ENCODE measurements around the gene FBLN5. TPM values are rescaled to one million over a fixed set of nuclear protein-coding genes. Genes with fewer than 3 reads are reported as not detected.
A peak's percentile ranks its signal among the peaks of the same experiment; 100 is the strongest.

FBLN5 gene
- polyA plus RNA-seq, 1 of the 3 experiments (the other 2 are of a cell fraction), result 39.8 TPM

- Histone ChIP-seq H2AFZ (ENCODE audit: low read depth) (no peak overlapping the region), H3K27ac (ENCODE audit: low read depth in 2 of 2, low read length in 1 of 2) (no peak overlapping the region), H3K4me3 (ENCODE audit: low read depth in 2 of 2, low read length in 1 of 2) (no peak overlapping the region), H3F3A (replicated peaks; ENCODE audit: insufficient read depth) (no peaks in the 10 kb centered on the region), H3K9me2 (no peaks in the 10 kb centered on the region), H3K4me1 (ENCODE audit: control insufficient read depth in 1 of 2, insufficient read depth in 2 of 2, low read depth in 1 of 2, low read length in 1 of 2) (no peaks in the 10 kb centered on the region; a peak in 1 of 4 replicates), H3K4me2 (no peak overlapping the region), H3K9me3 (no peaks in the 10 kb centered on the region), H3K27me3 (ENCODE audit: insufficient read depth) (peaks cover 8% of the 10 kb centered on the region; the same call in 1 of the 2 replicates), H3K36me3 (replicated peaks in 1 of 2; ENCODE audit: control insufficient read depth in 1 of 2, insufficient read depth in 2 of 2, low read length in 1 of 2) (no peaks in the 10 kb centered on the region), H3K9ac (no peak overlapping the region), H3K79me2 (ENCODE audit: insufficient read depth) (no peaks in the 10 kb centered on the region), H4K20me1 (ENCODE audit: insufficient read depth) (no peaks in the 10 kb centered on the region)
- no peak for DNase-seq
- POLR2A ChIA-PET, result no interaction called here
- CTCF ChIA-PET, result interaction anchor here (0.7 kb wide), 1 partner anchor 1264 kb away, joined by 3 read pairs; no protein-coding TSS in a partner anchor
- TF ChIP-seq EP300 (IDR thresholded peaks at IDR 0.05; ENCODE audit: borderline replicate concordance in 1 of 2, low read depth in 1 of 2, low read length in 1 of 2), result no peak
- no peak for TF ChIP-seq YY1 (IDR thresholded peaks at IDR 0.05; ENCODE audit: low read depth)
- TF ChIP-seq REST (IDR thresholded peaks at IDR 0.05; ENCODE audit: low read depth, low read length), result no peak
- no peak for TF ChIP-seq MAX (IDR thresholded peaks at IDR 0.05; ENCODE audit: low read depth)
- no peak for TF ChIP-seq RFX5 (IDR thresholded peaks at IDR 0.05; ENCODE audit: low read length)
- no peak for TF ChIP-seq PBX3 (IDR thresholded peaks at IDR 0.05)
- TF ChIP-seq FOSL2 (IDR thresholded peaks at IDR 0.05; ENCODE audit: borderline replicate concordance, low read depth), result no peak
- TF ChIP-seq TCF12 (IDR thresholded peaks at IDR 0.05), result no peak
These were observed 87.3 kb downstream of the FBLN5 start for GRCh38 chr14:91860238-91860637.

- no peaks in the 10 kb centered on the region for H3K9me3 ChIP-seq
- H4K20me1 ChIP-seq (ENCODE audit: insufficient read depth), result no peaks in the 10 kb centered on the region
- no peaks in the 10 kb centered on the region for H3F3A ChIP-seq (replicated peaks; ENCODE audit: insufficient read depth)
- no peaks in the 10 kb centered on the region; a peak in 1 of 4 replicates for H3K4me1 ChIP-seq (ENCODE audit: control insufficient read depth in 1 of 2, insufficient read depth in 2 of 2, low read depth in 1 of 2, low read length in 1 of 2)
- 6% methylated on average over 8 of the region's 8 CpGs for WGBS (ENCODE audit: low lambda C conversion rate)
- ChIA-PET POLR2A (no interaction called here), CTCF (interaction anchor here (1.1 kb wide), 1 partner anchor 138 kb away, joined by 3 read pairs; no protein-coding TSS in a partner anchor)
- no peak overlapping the region for H3K27ac ChIP-seq (ENCODE audit: low read depth in 2 of 2, low read length in 1 of 2)
- peaks cover 8% of the 10 kb centered on the region; the same call in 1 of the 2 replicates for H3K27me3 ChIP-seq (ENCODE audit: insufficient read depth)
- TF ChIP-seq MAX (IDR thresholded peaks at IDR 0.05; ENCODE audit: low read depth), result no peak
- no peak for TF ChIP-seq GATA2 (CRISPR knock-in tag; IDR thresholded peaks at IDR 0.05)
- no peak for TF ChIP-seq RCOR1 (IDR thresholded peaks at IDR 0.05; ENCODE audit: low read length)
- 0 out of 2 replicates have a peak, but pooled peaks have one; percentile 11 for TF ChIP-seq TCF12 (IDR thresholded peaks at IDR 0.05)
- TF ChIP-seq CTCF (IDR thresholded peaks at IDR 0.05), result peak; percentile 33
- TF ChIP-seq MEF2A (IDR thresholded peaks at IDR 0.05; ENCODE audit: borderline replicate concordance, low read depth), result no peak
- no peak for TF ChIP-seq GABPA (IDR thresholded peaks at IDR 0.05; ENCODE audit: low read depth)
- TF ChIP-seq PBX3 (IDR thresholded peaks at IDR 0.05), result no peak
- TF ChIP-seq RAD21 (IDR thresholded peaks at IDR 0.05; ENCODE audit: low read length), result peak; percentile 16; the same call in 1 of the 2 replicates
- no peaks in the 10 kb centered on the region for H3K36me3 ChIP-seq (replicated peaks in 1 of 2; ENCODE audit: control insufficient read depth in 1 of 2, insufficient read depth in 2 of 2, low read length in 1 of 2)
- no peak overlapping the region for H2AFZ ChIP-seq (ENCODE audit: low read depth)
- no peak overlapping the region for H3K4me3 ChIP-seq (ENCODE audit: low read depth in 2 of 2, low read length in 1 of 2)
- peak overlapping the region; percentile 31; the same call in 1 of the 2 replicates for H3K4me2 ChIP-seq
- no peaks in the 10 kb centered on the region for H3K79me2 ChIP-seq (ENCODE audit: insufficient read depth)
- DNase-seq, result no peak
- no peaks in the 10 kb centered on the region for H3K9me2 ChIP-seq
- no peak overlapping the region for H3K9ac ChIP-seq
These were observed 88.8 kb downstream of the FBLN5 start for GRCh38 chr14:91858536-91859275.
